HG02870 (cell line): Measurements from ENCODE around the gene PRKAA2.

ENCODE experiments used
- ATAC-seq: cut with Tn5 transposase; IDR thresholded peaks from one replicate; pipeline ENCODE4 v1.9.1; 2021; ENCODE audit warnings: mild to moderate bottlenecking, moderate library complexity; ENCODE audit not compliant: unreplicated experiment

The PRKAA2 gene

GRCh38 chr1:56712150-56712549 is 67.0 kb downstream of the PRKAA2 start:
- ATAC-seq: no peak

- ATAC-seq: no peak
These were observed 68.0 kb downstream of the PRKAA2 start for GRCh38 chr1:56713112-56713511.

- ATAC-seq: no peak
These were observed 70.0 kb downstream of the PRKAA2 start for GRCh38 chr1:56715156-56715555.

- no peak for ATAC-seq
These were observed 74.1 kb downstream of the PRKAA2 start for GRCh38 chr1:56719171-56719570.

- ATAC-seq: no peak
These were observed 81.6 kb downstream of the PRKAA2 start for GRCh38 chr1:56726706-56727105.

GRCh38 chr1:56728964-56729363 is 83.8 kb downstream of the PRKAA2 start:
- ATAC-seq: no peak

- ATAC-seq: no peak
These were observed 100.1 kb downstream of the PRKAA2 start for GRCh38 chr1:56745231-56745630.

GRCh38 chr1:56754708-56755479 is 109.8 kb downstream of the PRKAA2 start:
- no peak for ATAC-seq

GRCh38 chr1:56755911-56756310 is 110.8 kb downstream of the PRKAA2 start:
- ATAC-seq: no peak

- ATAC-seq: no peak
These were observed 113.0 kb downstream of the PRKAA2 start for GRCh38 chr1:56758135-56758534.

- ATAC-seq: no peak
These were observed 113.7 kb downstream of the PRKAA2 start for GRCh38 chr1:56758794-56759193.
